NOMO-1 treated with dmso at 0.1 percent for 144 hours (cell line): ENCODE data around the gene OMP.
A peak's percentile ranks its signal among the peaks of the same experiment; 100 is the strongest.
"Not testable (repeated sequence)": the region's sequence is repeated elsewhere in the genome, so short reads cannot be mapped to it uniquely, and the experiment has no call there.

Experiments used
- DNase-seq: peaks from one replicate; lab custom pipeline; 2025; ENCODE audit not compliant: unreplicated experiment; lab: John Stamatoyannopoulos, UW

OMP gene, protein sequence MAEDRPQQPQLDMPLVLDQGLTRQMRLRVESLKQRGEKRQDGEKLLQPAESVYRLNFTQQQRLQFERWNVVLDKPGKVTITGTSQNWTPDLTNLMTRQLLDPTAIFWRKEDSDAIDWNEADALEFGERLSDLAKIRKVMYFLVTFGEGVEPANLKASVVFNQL

DNA sequence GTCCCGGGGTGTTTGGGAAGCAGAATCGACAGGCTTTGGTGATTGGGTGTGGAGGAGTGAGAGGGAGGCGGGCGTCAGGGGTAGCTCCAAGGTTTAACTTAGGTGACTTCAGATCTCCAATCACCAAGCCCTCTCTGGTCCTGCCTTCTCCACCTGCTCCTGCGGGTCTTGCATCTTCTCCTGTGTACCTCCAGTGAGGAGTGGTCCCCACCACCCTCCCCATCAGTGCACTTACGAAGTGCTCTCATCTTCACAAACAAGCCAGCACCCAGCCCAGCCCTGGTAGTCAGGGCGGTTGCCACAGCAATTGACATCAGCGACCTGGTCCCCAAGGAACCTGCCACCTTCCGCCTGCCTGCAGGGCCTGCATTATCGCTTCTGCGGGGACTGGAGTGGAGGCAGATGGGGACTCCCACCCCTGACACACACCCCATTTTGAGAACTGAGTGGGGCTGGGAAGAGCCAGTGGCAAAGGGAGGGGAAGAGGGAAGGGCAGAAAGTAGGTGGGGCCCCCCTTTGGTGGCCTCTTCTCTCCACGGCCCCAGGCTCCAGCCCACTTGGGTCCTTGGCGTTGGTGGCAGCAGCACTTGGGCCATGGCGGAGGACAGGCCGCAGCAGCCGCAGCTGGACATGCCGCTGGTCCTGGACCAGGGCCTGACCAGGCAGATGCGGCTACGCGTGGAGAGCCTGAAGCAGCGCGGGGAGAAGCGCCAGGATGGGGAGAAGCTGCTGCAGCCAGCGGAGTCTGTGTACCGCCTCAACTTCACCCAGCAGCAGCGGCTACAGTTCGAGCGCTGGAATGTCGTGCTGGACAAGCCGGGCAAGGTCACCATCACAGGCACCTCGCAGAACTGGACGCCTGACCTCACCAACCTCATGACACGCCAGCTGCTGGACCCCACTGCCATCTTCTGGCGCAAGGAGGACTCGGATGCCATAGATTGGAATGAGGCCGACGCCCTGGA, at the start of gene OMP:
Gene OMP (plus strand): TSS at position 595 of the 965 bp plus-strand sequence. CDS start 0 bp downstream, at position 595.
- no peak for DNase-seq

DNA sequence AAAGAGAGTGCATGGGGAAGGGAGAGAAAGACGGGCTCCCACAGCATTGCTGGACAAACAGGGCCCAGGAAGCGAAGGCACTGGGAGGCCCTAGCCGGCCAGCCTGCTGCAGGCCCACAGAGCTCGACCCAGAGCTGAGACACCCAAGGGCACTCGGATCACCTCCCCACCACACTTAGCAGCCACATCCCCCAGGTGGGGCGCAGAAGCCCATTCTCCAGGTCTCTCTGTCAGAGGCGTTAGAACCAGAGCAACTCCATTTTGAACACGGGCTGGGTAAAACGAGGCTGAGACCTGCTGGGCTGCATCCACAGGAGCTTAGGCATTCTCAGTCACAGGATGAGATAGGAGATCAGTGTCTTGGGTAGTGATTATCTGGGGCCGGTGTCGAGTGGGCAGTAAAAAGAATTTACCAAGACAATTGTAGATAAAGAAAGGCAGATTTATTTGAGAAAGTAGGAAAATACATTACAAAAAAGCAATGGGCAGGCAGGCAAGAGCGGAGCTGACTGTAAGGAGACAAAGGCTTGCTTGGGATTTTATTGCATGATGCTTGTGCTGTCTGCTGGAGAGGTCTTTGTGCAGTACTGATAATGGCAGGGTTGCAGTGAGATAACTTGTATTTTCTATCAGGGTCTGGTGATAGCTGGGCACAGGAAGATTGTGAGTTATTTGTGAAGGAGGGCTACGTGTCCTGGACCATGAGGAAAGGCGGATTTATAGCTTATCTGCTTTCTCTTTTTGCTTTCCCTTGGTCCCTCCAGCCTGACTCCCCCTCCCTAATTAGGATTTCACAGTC, 49.2 kb upstream of the OMP start:
- no peak for DNase-seq

DNA sequence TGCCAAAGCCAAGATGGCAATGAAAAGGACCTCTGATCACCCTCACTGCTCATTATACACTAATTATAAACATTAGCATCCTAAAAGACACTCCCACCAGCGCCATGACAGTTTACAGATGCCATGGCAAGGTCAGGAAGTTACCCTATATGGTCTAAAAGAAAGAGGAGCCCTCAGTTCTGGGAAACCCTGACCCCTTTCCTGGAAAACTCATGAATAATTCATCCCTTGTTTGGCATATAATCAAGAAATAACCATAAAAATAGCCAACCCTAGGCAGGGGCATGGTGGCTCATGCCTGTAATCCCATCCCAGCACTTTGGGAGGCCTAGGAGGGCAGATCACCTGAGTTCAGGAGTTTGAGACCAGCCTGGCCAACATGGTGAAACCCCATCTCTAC, 48.6 kb upstream of the OMP start:
- no peak for DNase-seq

DNA sequence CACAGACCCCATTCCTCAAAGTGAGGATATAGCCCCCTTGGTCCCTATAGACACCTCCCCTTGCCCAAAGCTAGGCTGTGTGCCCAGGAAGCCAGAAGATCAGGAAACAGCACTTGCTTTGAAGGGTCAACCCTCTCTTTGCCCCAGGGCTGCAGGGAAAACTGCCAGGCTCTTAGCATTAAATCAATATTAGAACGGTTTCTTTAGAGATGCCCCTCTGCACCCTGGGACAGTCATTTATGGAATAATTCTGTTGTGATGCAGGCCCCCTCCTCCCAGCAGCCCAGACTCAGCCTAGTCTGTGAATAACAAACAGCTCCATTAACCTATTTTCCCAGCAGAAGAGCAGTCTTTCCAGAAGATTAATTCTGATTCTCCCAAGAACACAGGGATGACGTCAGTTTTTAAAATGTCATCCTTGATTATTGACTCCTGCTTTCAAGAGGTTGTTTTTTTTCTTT, 47.5 kb upstream of the OMP start:
- no peak for DNase-seq

DNA sequence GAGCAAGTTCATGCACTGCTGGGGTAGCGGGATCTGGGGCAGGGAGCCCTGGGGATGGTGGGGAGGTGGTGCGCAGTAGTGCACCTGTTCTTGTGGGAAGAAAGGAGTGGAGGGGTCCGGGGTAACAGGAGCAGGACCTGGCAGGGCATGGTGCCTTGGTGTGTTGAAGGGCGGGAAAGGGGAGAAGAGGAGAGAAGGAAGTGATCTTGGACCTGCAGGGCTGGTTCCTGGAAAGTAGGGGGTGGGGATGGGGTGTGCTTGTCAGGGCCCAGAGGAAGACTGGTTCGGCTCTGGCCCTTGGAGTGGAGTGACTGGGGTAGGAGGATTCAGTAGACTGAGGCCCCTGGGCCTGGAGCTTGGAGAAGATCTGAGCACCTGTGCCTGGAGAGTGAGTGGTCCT, 46.7 kb upstream of the OMP start:
- DNase-seq: no peak

DNA sequence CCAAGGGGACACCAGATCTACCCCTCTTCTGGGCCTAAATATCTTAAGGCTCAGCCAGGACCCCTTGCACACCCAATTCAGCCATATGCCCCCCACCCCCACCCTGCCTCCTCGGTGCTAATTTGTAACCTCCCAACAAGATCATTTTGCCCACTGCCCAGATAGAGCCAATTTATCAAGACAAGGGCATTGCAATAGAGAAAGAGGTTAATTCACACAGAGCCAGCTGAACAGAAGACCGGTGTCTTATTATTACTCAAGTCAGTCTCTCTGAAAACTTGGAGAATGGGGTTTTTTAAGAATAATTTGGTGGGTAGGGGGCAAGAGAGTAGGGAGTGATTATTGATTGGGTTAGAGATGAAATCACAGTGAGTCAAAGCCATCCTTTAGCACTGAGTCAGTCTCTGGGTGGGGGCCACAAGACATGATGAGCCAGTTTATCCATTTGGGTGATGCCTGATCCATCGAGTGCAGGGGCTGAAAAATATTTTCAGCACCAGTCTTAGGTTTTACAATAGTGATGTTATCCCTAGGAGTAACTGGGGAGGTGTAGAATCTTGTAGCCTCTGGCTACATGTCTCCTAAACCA, 45.7 kb upstream of the OMP start:
- no peak for DNase-seq

DNA sequence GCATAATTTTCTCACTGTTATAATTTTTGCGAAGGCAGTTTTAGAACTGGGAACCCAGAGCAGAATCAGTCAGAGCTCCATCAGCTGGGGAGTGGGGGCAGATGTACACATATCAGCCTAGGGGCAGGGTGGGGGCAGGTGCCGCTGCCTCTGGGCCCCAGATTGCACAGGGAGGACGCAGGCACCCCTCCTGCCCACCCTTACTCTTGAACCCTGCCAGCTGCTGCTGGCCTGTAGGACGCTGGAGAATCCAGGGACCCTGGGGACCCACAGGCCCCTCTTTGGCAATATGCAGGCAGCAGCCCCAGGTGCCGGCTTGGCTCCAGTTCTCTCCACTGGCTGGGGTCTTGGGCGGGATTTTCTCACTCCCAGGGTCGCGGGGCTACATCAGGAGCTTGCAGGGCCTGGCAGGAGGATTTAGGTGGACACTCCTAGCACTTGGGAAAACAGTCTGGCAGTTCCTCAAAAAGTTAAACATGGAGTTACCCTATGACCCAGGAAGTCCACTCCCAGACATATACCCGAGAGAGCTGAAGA, 44.6 kb upstream of the OMP start:
- DNase-seq: no peak

DNA sequence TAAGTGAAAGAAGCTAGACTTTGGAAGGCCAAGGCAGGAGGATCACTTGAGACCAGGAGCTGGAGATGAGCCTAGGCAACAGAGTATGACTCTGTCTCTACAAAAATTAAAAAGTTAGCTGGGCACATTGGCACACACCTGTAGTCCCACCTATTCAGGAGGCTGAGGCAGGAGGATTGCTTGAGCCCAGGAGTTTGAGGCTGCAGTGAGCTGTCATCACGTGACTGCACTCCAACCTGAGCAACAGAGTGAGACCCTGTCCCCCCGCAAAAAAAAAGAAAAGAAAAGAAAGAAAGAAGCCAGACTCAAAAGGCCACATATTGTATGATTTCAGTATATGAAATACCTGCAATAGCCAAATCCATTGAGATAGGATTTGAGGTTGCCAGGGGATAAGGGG, 43.7 kb upstream of the OMP start:
- no peak for DNase-seq

DNA sequence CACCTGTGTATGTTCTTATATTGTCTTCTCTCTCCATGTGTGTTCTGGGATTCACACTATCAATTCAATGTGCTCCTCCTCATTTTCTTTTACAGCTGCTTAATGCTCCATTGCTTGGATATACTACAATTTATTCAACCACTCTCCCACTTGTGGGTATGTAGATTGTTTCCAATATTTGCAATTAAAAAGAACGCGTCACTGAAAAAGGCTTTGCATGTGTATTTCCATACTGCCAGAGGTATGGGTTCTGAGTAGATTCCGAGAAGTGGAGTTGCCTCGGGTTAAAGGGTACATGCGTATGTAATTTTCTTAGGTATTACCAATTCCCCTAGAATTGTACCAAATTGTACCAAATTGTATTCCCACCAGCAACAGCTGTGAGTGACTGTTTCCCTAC, 42.8 kb upstream of the OMP start:
- DNase-seq: no peak

DNA sequence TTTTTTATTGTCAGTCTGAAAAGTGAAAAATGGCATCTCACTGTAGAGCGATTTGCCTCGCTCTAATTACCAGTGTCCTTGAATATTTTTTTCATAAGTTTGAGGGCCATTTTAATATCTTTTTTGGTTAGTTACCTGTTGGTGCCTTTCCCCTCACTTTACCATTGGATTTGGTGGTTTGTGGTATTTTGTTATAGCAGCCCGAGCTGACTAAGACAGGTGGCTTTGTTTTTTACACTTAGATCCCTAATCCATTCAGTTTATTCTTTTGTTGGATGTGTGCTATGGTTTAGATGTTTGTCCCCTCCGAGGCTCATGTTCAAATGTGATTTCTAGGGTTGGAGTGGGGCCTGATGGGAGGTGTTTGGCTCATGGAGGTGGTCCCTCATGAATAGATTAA, 42.4 kb upstream of the OMP start:
- no peak for DNase-seq

DNA sequence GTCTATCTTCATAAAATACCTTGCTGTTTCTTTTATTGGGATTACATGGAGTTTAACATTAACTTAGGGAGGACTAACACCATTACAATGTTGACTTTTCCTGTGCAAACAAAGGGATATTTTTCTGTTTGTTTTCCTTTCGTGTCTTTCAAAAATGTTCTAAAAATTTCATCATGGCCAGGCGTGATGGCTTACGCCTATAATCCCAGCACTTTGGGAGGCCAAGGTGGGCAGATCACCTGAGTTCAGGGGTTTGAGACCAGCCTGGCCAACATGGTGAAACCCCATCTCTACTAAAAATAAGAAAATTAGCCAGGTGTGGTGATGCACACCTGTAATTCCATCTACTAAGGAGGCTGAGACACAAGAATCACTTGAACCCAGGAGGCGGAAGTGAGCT, 41.4 kb upstream of the OMP start:
- DNase-seq: not testable (repeated sequence)

DNA sequence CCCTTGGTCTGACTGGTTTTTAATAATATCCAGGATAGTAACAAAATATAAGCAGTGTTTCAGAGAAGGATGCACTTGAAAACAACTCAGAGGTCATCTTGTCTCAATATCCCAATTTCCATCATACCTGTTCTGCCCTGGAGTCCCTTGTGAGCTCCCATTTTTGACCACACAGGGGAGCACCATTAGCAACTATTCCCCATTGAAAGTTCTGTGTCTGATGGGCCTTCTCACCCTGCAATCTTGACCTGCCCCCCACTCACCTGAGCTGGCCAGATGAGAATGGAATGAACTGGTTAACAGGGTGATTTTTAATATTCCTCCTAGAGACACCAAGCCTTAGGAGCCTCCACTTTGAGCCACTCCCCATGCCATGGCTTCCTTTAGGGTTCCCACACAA, 39.7 kb upstream of the OMP start:
- DNase-seq: no peak

DNA sequence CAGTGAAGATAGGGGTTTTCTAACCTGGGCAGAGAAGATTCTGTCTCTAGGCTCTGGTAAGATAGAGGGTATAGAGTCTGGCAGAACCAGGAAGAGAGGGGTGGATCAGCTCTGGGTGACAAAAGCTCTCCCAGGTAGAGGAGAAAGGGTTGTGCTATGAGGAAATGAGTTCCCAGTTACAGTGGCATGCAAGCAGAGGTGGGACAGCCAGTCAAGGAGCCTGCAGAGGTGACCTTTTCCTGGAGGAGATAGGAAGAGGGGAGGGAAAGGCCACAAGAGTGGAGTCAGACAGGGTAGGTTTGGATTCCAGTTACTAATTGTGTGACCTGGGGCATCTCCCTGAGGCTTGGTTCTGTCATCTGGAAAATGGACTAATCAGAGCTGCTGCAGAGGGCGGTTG, 39.2 kb upstream of the OMP start:
- no peak for DNase-seq

DNA sequence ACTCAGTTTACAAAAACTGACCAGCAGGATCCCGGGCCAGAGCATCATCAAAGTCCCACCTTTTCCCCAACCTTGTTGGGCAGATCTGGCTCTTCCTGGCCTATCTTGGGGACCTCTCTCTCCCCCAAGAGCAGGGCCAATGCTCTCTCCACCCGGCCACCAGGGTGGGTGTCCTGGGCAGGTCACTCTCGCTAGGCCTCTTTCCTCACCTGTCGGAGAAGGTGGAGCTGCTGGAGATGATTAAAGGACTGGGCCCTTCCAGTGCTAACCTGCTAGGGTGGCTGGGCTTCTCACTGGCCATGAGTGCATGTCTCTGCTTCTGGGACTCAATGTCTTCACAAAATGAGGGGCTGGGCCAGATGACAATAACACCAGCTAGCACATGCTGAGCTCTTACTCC, 38.8 kb upstream of the OMP start:
- no peak for DNase-seq

DNA sequence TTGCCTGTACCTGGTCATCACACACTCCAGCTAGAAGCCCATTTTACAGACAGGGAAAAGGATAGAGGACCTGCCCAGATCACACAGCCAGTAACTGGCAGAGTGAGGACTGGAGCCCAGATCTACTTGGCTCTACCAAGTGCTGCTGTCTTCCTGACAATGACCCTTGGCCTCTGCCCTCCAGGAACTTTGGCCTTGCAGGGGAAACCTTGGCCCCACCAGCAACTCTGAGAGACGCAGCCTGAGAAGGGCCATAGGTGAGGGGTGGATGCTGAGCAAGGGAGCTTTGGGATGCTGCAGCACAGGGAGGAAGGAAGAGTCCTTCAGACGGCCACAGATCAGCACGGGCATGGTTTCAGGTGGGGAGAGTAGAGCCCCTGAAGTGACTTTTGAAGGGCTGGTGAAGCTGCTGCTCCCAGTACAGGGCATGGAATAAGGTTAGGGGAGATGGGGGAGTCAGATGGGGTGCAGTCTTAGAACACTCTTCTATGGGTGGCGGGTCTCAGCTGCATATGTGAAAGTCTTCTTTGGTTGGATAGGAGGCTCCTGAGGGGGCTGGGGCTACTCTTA, 37.9 kb upstream of the OMP start:
- DNase-seq: no peak

DNA sequence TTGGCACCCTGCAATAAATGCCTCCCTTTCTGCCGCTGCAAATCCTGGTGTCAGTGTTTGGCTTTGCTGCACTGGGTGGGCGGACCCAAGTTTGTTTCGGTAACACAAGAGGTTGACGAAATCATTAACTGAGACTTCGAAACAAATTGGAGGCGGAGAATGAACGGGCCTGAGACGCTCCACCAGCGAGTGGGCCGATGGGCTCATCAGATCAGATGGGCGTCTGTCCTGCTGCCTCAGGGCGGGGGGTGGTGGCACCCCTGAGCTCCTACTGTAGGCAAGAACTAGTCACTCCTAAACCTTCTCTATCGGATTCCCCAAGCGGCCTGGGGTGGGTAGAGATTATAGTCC, 36.8 kb upstream of the OMP start:
- DNase-seq: no peak

DNA sequence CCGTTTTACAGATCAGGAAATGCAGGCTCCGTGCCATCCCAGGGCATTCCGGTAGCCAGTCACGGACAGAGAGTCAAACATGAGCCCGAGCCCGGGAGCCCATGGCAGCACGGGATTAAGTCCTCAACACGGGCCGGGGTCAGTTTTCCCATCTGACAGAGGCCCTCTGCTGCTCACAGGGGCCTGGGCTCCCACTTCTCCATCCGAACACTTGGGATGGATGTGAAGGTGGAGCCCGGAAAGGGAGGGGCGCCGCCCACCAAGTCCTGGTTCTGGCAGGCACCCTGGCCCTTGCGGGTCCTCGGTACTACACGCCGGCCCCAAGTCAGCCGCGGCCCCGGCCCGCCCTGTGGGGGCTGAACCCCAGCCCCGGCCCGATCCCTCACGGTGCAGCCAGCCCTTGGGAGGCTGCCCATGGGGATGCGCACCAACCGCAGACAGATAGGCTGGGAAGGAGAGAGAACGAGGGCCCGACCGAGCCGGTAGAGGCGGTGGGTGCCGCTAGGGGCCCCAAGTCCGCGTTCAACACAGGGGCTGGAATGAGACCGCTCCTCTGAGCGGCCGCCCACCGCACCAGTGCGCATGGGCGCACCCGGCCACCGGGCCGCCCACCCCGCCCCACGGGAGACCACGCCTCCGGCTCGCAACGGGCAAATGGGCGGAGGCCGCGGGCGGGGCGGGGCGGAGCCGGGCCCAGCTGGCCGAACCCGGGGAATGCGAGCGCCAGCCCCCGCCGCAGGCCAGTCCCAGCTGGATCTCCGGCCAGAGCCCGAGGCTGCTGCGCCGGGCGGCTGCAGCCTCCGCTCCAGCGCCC, 36.2 kb upstream of the OMP start, which contains the start of gene CAPN5:
Gene CAPN5 (plus strand): TSS at position 743 of the 814 bp plus-strand sequence. CDS start 17,916 bp downstream, outside the sequence.
- peak; percentile 63 for DNase-seq

DNA sequence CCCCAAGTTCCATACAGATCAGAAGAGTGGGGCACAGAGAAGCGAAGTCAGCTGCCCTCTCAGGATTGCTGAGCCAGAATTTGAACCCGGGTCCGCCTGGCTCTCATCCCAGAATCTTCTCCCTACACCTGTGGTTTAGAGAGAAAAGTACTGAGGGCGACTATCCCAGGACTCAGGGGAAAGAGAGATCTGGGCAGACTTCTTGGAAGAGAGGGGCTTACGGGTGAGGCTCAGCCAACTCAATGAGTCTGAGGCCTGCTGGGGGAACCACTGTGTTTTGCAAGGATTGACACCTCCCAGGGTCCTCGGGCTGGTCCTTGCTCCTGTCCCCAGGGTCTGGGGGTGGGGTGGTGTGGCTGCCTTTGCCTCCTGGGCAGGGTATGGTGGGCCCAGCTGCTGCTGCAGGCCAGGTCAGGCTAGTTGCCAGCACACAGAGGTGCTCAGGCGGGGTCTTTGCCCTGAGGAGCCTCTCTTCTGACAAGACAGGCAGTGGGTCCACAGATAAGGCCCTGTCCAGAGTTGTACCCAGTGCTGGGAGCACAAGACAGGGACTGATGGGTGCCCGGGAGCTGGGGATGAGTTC, 34.7 kb upstream of the OMP start:
- no peak for DNase-seq
